GM13976 (cell line): ENCODE data around the gene UBE2QL1.

Experiments used
- DNase-seq: peaks from one replicate; pipeline ENCODE4 v3.0.0; 2012; ENCODE audit warnings: low spot score
- in situ Hi-C: fragments of 300-500 bp; cut with MboI; formaldehyde crosslinking; loops from one replicate; pipeline ENCODE4 v1.12.0; 2022; ENCODE audit warnings: low sequenced_read_pairs, mixed read lengths, inconsistent platforms; ENCODE audit not compliant: unreplicated experiment
- TF ChIP-seq, protein P1 (sequence below): IDR thresholded peaks from 2 replicates; pipeline ENCODE4 v1.5.1; 2012; ENCODE audit warnings: borderline replicate concordance, mild to moderate bottlenecking; ENCODE audit not compliant: insufficient read depth; ENCODE audit errors: extremely low read depth, missing control alignments, control extremely low read depth

UBE2QL1 gene

DNA sequence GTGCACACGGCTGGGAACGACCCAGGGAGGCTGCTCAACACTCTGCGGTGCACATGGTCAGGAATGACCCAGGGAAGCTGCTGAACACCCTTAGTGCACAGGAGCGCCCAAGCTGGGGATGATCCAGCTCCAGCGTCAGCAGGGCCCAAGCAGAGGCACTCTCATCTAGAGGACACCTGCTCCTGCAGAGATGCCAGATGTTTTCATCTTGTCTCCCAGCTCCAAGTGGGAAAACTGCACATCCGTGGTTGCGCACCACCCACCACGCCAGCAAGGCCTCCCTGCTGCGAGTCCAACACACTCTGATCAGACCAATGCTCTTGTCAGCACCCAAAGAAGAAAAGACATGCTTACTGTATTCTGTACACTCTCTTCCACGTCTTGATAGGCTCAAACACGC is 34.1 kb downstream of the UBE2QL1 start:
- in situ Hi-C loops = no loop called here
- no peak for DNase-seq

DNA sequence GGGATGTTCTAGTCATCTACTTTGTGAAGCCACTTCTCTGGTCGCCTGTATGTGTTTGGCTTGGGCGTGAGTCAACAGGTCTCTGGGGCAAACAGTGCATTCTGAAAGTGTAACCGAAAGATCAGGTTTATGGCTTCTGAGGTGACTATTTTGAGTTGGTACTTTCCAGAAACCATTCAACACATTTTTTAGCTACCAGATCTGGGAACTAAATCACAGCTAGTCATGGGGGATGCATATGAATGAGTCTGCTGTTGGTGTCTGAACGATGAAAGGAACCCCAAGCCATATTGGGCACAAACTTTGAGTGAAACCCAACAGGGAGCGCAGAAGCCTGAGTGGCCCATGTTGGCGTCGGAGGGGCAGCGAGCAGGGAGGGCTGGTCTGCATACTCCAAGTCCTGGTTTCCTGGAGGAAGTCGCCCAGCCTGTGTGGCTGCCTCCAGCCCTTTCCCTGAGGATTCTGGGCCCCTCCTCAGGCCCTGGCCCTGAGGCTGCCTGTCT is 35.3 kb downstream of the UBE2QL1 start:
- DNase-seq = peak; percentile 88
- in situ Hi-C loops = no loop called here
- TF ChIP-seq, protein P1, sequence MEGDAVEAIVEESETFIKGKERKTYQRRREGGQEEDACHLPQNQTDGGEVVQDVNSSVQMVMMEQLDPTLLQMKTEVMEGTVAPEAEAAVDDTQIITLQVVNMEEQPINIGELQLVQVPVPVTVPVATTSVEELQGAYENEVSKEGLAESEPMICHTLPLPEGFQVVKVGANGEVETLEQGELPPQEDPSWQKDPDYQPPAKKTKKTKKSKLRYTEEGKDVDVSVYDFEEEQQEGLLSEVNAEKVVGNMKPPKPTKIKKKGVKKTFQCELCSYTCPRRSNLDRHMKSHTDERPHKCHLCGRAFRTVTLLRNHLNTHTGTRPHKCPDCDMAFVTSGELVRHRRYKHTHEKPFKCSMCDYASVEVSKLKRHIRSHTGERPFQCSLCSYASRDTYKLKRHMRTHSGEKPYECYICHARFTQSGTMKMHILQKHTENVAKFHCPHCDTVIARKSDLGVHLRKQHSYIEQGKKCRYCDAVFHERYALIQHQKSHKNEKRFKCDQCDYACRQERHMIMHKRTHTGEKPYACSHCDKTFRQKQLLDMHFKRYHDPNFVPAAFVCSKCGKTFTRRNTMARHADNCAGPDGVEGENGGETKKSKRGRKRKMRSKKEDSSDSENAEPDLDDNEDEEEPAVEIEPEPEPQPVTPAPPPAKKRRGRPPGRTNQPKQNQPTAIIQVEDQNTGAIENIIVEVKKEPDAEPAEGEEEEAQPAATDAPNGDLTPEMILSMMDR = no peak

More for the DNA sequence above, 34.1 kb downstream of the UBE2QL1 start:
- TF ChIP-seq, protein P1 = no peak

DNA sequence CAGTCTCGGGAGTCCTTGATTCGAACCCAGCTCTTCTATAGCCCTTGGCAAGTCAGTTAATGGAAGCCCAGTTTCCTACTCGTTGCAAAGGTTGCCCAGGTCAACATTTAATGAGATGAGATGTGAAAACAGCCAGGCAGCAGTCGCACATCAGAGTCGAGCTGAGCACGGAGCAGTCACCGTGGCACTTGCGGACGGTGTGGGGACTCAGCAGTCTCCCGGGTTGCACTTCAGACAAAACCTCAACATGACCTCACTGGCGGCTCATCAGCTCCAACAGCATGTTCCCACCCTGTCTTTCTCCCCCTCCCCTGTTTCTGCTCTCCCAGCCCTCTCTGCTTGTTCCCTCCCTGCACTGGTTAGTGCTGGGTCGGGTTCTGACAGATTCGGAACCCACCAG is 35.8 kb downstream of the UBE2QL1 start:
- TF ChIP-seq, protein P1 = no peak
- DNase-seq = no peak
- in situ Hi-C loops = no loop called here

DNA sequence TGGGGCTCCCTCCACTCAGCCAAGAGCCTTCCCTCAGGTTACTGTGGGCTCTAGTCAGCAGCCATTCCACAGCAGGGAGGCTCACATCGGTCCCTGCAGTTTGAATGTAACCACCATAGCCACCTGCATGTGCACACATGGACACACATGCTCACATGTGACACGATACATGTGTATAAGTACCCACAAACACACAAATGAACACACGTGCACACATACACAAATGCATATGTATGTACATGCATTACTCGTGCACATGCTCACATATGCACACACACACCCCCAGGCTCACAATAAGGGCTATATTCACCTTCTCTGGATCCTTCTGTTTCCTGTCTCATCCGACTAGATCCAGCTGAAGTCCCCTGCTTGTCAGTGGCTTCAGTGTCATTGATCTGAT is 36.2 kb downstream of the UBE2QL1 start:
- DNase-seq = no peak
- in situ Hi-C loops = no loop called here
- TF ChIP-seq, protein P1 = no peak

DNA sequence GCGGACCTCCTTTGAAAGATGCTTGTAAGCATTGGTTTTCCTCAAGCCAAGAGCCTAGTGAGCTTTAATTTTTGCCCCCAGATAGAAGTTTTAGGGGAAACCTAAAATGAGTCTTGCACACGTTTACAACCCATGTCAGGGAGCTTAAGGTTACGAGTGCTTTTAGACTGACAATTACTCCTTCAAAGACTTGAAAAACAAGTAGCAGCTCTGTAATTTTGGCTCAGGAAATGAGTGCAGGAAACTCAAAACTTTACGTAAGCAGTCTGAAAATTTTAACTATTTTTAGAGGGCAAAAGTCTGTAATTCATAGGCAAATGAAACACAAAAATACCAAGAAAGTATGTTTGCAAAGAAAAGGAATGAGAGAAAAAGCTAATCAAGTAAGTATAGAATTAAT is 36.8 kb downstream of the UBE2QL1 start:
- TF ChIP-seq, protein P1 = no peak
- DNase-seq = no peak
- in situ Hi-C loops = no loop called here

DNA sequence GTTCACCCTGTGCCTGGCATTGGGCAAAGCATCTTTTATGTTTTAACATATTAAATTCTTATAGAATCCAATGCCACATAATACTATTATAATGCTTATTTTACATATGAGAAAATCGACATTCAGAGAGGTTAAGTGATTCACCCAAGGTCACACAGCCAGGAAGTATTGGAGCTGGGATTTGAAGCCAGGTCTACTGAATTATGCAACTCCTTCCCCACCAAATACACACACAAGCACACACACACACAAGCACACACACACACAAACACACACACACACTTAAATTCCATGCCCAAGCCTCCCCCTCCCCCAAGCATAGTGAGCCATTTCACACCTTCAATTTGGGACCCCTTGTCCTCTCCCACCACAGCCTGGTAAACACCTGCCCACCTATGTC is 37.4 kb downstream of the UBE2QL1 start:
- TF ChIP-seq, protein P1 = no peak
- in situ Hi-C loops = no loop called here
- no peak for DNase-seq

DNA sequence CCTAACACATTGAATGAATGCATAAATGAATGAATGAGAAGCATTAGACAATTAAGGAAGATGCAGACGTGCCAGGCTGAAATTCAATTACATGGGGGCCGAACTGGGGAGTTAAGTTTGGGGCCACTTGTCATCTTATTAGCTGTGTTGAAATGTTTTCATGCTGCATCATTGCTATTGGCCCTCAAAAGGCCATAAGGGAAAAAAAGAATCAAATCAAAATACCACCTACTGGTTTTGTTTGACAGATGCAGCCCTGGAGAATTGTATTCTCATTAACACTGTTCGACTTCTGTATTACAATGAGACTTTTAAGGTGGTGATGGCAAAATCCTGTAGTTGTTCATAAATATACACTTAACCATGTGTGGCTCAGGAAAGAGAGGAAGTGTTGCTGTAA is 38.4 kb downstream of the UBE2QL1 start:
- DNase-seq = no peak
- TF ChIP-seq, protein P1 = no peak
- in situ Hi-C loops = no loop called here
